ENCODE measurements around the gene LRRC3C.

LRRC3C gene

GRCh38 chr17:39916918-39917317 lies 10.6 kb upstream of the LRRC3C start:
- H3K9me3 ChIP-seq (ENCODE audit: insufficient read depth, low read length), result no peaks in the 10 kb centered on the region
- H3K27ac ChIP-seq (ENCODE audit: low read depth, low read length), result no peak overlapping the region
- H3K27me3 ChIP-seq (ENCODE audit: low read length), result no peaks in the 10 kb centered on the region
- no peaks in the 10 kb centered on the region for H3F3A ChIP-seq (ENCODE audit: insufficient read depth)
- TF ChIP-seq EZH2phosphoT487 (conservative IDR thresholded peaks at IDR 0.05; ENCODE audit: low read length) (no peak), CTCF (IDR thresholded peaks at IDR 0.05; ENCODE audit: insufficient read depth, low read length, poor library complexity, severe bottlenecking) (no peak)
- H3K9me2 ChIP-seq (replicated peaks; ENCODE audit: insufficient read depth, low read length), result no peaks in the 10 kb centered on the region
- no peaks in the 10 kb centered on the region for H3K79me2 ChIP-seq (ENCODE audit: insufficient read depth, low read length)
- no peaks in the 10 kb centered on the region for H4K20me1 ChIP-seq (ENCODE audit: low read depth, low read length)
- no peak overlapping the region for H3K9ac ChIP-seq (ENCODE audit: low read length)
- H3K36me3 ChIP-seq (ENCODE audit: low read length), result no peaks in the 10 kb centered on the region
- H3K4me2 ChIP-seq (ENCODE audit: low read depth, low read length, poor library complexity, severe bottlenecking), result no peak overlapping the region
- no peak overlapping the region for H3K4me3 ChIP-seq (ENCODE audit: insufficient read depth, low read length, poor library complexity, severe bottlenecking)
- no peak overlapping the region for H2AFZ ChIP-seq (ENCODE audit: low read depth, low read length, severe bottlenecking)

GRCh38 chr17:39919087-39919683 lies 8.3 kb upstream of the LRRC3C start:
- TF ChIP-seq CTCF (IDR thresholded peaks at IDR 0.05; ENCODE audit: insufficient read depth, low read length, poor library complexity, severe bottlenecking) (no peak), EZH2phosphoT487 (conservative IDR thresholded peaks at IDR 0.05; ENCODE audit: low read length) (no peak)
- Histone ChIP-seq H3F3A (ENCODE audit: insufficient read depth) (no peaks in the 10 kb centered on the region), H3K27me3 (ENCODE audit: low read length) (no peaks in the 10 kb centered on the region), H3K4me2 (ENCODE audit: low read depth, low read length, poor library complexity, severe bottlenecking) (no peak overlapping the region), H4K20me1 (ENCODE audit: low read depth, low read length) (no peaks in the 10 kb centered on the region), H3K9me2 (replicated peaks; ENCODE audit: insufficient read depth, low read length) (no peaks in the 10 kb centered on the region), H3K79me2 (ENCODE audit: insufficient read depth, low read length) (0 out of 2 replicates have a peak, but pooled peaks cover under 1% of the 10 kb centered on the region), H3K4me3 (ENCODE audit: insufficient read depth, low read length, poor library complexity, severe bottlenecking) (no peak overlapping the region), H3K27ac (ENCODE audit: low read depth, low read length) (no peak overlapping the region), H3K36me3 (ENCODE audit: low read length) (no peaks in the 10 kb centered on the region), H3K9ac (ENCODE audit: low read length) (no peak overlapping the region), H3K9me3 (ENCODE audit: insufficient read depth, low read length) (no peaks in the 10 kb centered on the region), H2AFZ (ENCODE audit: low read depth, low read length, severe bottlenecking) (no peak overlapping the region)

- Histone ChIP-seq H3K27ac (ENCODE audit: low read depth, low read length) (no peak overlapping the region), H3K4me2 (ENCODE audit: low read depth, low read length, poor library complexity, severe bottlenecking) (no peak overlapping the region)
Measured at GRCh38 chr17:39920218-39921210, 7.0 kb upstream of the LRRC3C start.

More at GRCh38 chr17:39920218-39921210, 7.0 kb upstream of the LRRC3C start:
- no peaks in the 10 kb centered on the region for H3K36me3 ChIP-seq (ENCODE audit: low read length)
- no peaks in the 10 kb centered on the region for H3K27me3 ChIP-seq (ENCODE audit: low read length)
- H3K4me3 ChIP-seq (ENCODE audit: insufficient read depth, low read length, poor library complexity, severe bottlenecking), result no peak overlapping the region
- no peaks in the 10 kb centered on the region for H3K9me2 ChIP-seq (replicated peaks; ENCODE audit: insufficient read depth, low read length)
- H3F3A ChIP-seq (ENCODE audit: insufficient read depth), result no peaks in the 10 kb centered on the region
- no peaks in the 10 kb centered on the region for H3K9me3 ChIP-seq (ENCODE audit: insufficient read depth, low read length)
- H3K79me2 ChIP-seq (ENCODE audit: insufficient read depth, low read length), result peaks cover 13% of the 10 kb centered on the region
- H4K20me1 ChIP-seq (ENCODE audit: low read depth, low read length), result no peaks in the 10 kb centered on the region
- no peak for TF ChIP-seq EZH2phosphoT487 (conservative IDR thresholded peaks at IDR 0.05; ENCODE audit: low read length)
- TF ChIP-seq CTCF (IDR thresholded peaks at IDR 0.05; ENCODE audit: insufficient read depth, low read length, poor library complexity, severe bottlenecking), result no peak
- H2AFZ ChIP-seq (ENCODE audit: low read depth, low read length, severe bottlenecking), result no peak overlapping the region
- no peak overlapping the region for H3K9ac ChIP-seq (ENCODE audit: low read length)

All from SU-DHL-6 (cell line).